ENCODE data around the gene CACNB2.

CACNB2 gene

DNA sequence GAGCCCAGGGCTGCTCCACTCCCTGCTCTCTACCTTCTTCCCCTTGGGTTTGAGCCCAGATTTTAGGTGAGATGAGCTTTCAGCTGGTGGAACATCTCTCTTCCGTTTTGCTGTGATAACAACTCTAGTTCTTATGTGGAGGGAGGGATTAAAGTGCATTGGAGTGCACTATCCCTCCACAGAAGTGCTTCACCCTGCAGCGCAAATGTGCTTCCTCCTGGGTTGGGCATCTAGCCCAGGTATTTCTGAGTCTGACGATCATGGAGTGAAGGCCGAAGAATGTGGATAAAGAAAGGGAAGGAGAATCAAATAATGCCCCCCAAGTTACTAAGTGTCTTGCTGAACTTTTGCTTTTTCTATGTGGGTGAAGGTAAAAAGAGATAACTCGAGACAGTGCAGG lies 157.4 kb downstream of the CACNB2 start:
- DNase-seq: no peak

DNA sequence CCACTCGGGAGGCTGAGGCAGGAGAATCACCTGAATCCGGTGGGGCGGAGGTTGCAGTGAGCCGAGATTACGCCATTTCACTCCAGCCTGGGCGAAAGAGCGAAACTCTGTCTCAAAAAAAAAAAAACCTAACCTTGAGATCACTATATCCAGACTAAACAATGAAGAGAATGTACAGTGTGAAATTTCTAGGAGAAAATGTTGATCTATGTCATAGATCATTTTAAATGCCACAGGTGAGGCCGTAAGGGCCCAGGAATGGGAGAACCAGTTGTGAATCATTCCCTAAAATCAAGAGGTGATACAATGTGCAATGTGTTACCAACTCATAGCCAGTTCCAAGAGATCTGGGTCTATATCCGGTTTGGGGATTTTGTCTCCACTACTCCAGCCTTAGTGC lies 158.0 kb downstream of the CACNB2 start:
- no peak for DNase-seq

DNA sequence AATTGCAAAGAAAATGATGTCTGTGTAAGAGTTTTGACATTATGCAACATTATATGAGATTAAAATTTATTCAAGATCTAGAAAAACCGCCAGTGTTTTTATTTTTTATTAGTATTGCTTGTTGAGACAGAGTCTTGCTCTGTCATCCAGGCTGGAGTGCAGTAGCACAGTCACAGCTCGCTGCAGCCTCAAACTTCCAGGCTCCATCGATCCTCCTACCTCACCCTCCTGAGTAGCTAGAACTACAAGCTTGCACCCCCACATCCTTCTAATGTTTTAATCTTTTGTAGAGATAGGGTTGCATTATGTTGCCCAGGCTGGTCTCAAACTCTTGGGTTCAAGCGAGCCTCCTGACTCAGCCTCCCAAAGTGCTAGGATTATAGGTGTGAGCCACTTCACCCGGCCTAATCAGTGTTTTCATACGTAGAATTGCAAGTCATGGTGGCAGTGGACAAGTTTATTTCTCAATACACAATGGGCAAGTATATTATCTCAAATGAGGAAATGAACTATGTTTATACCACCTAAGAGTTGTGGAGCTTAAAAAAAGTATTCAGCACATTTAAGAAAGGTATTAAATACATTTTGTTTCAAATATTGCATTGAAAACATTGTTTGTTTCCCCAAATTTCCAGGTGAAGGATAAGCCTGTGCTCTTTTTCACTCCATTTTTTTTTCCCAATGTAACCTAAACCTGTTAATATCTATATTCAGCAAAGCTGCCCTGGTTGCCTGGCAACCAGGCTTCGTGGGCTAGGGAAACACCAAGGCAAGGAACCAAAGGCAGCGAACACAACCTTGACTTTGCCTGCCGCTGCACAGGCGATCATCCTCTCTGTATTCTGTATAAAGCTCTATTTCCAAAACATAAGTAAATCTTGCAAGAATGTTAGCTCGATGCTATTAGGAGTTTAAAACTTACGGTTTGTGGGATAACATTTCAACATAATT lies 163.9 kb downstream of the CACNB2 start:
- no peak for DNase-seq

DNA sequence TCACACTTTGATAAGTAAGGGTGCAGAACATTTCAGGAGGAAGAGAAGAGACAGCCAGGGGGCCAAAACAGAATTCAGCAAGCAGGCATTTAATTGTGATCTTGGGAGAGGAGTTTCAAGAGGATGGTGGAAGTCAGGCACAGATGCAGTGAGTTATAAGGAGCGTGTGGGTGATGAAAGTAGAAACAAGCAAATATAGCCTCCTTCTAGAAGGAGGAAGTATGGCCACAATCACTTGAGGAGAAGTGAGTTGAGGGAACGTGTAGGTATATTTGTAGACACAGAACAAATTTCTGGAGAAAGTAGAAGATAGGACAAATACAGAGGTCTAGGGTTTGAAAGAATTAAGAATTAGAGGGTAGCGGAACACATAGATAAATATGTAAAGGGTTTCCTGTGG lies 165.8 kb downstream of the CACNB2 start:
- DNase-seq: no peak

DNA sequence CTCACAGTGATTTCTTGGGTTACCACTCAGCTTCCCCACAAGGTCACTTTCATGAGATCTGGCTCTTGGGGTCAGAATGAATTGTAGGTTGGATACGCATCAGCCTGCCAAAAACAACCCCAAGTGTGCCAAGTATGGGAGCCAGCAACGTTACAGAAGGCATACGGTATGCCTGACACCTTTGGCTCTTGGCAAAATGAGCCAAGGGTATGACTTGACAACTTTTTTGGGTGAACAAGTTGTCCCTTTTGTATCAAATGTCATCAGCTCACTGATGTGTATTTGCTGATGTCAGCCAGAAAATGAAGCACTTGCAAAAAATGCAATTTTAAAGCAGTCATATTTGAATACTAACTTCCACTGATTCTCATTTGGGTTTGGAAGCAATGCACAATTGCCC lies 168.4 kb downstream of the CACNB2 start:
- DNase-seq: no peak

DNA sequence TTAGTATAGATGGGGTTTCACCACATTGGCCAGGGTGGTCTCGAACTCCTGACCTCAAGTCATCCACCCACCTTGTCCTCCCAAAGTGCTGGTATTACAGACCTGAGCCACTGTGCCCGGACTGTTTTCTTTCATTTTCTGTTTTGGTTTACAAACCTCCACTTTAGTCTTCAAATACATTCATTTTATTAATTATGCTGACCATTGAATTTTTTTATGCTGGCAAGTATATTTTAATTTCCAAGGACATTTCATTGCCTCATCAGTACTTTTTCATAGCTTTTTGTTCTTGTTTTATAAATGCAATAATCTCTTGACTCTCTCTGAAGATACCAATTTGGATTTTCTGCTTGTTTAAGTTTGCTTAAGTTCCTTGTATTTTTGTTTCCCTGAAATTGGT lies 170.5 kb downstream of the CACNB2 start:
- DNase-seq: no peak

DNA sequence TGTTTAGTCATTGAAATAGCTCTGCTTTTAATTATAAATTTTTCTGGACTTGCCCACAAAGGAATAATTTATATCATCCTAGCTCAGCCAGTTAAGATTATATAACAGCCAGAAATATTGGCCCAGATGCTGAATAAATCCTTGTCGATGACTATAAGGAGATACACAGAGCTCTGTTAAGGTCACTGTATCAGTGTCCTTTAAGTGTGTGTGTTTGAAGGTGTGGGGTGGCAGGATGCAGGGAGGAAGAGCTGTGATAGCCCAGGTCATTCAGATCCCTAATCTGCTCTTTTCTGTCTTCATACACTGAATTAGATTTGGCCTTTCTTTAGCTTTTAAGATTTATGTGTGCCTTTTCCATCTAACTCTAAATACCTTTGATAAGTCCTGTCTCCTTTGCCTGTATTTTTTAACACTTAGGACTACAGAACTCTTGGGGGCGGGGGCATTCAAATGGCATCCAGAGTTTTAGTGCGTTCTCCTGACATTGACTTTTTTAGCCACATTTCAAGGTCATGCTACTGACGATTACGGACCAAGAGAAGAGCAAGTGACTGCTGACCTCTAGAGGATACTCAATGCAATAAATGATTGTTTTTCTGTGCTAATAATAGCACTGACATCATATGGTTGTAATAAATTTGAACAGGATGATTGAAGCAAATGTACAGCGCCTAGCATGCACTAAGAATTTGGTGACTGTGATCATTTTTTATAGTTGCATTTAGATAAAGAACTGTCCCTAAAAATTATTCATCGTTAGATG lies 172.3 kb downstream of the CACNB2 start:
- DNase-seq: peak; percentile 54

DNA sequence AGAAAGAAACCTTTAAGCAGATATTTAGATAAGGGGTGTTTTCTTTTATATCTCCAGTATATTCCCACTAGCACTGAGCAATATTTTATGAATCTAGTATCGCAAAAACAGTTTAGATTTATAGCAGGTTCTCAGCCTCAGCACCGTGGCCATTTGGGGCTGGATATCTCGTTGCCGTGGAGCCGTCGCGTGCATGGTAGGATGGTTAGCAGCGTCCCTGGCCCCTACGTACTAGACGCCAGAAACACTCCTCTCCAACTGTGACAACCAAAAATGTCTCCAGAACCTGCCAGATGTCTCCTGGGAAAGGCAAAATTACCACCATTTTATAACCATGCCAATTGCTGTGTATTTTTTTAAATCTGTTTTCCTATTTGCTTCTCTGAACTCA lies 172.9 kb downstream of the CACNB2 start:
- no peak for DNase-seq

DNA sequence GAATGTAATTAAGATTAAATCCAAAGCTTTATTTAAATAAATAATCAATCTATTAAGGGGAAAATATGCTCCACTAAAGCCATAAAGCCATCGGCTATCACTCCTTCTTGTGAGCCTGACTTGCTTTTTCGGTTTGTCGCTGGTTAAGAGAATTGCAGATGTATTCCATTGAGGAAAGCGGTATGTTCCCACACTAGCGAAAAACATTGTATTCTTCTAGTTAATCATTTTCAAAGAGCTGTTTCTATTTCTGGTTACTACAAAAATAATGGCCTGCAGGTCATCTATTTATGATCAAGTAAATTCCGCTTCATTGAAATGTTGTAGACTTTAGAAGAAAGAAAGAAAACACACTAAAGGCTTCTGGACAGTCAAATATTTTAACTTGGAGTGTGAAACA lies 173.4 kb downstream of the CACNB2 start:
- DNase-seq: no peak

DNA sequence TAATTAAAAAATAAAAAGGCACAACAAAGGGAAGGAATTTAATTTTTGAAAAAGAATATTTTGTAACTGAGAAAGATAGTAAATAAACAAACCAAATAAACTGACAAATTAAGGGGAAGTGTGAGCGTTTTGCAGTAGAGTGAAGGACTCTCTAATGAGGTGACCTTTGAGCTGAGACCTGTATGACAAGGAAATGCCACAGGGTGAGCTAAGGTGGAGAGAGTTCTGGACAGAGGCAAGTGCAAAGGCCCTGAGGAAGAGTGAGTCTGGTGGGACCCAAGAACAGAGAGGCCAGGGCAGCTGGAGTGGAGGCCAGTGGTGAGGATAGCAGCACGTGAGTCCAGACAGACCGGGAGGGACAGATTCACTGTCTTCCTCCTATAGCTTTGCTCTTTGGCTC lies 179.4 kb downstream of the CACNB2 start:
- no peak for DNase-seq

DNA sequence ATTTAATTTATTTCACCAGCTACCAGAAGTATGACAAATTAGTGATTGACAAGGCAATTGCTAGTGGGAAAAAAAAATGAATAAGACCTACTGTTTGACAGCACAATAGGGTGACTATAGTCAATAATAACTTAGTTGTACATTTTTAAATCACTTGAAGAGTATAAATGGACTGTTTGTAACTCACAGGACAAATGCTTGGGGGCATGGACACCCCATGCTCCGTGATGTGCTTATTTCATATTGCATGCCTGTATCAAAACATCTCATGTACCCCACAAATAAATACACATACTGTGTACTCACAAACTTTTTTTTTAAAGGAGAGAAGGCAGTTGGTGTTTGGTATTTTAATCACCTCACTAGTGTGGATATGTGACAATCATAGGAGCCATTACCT lies 181.1 kb downstream of the CACNB2 start:
- DNase-seq: no peak

DNA sequence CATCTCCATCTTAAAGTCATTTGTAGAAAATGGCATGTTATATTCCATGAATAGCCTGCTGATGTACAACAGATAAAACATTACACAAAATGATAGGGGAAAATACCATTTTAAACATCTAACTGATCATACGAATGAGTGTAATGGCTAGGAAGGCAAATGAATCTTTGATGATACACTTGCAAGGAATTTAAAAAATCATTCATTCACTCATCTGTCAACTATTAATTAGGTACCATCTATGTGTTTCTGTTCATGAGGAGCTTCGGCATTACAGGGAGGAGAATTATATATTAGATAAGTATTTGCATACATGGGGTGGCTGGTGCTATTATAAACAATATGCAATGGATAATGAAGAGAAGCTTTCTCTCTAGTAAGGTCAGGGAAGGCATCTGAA lies 183.7 kb downstream of the CACNB2 start:
- no peak for DNase-seq

DNA sequence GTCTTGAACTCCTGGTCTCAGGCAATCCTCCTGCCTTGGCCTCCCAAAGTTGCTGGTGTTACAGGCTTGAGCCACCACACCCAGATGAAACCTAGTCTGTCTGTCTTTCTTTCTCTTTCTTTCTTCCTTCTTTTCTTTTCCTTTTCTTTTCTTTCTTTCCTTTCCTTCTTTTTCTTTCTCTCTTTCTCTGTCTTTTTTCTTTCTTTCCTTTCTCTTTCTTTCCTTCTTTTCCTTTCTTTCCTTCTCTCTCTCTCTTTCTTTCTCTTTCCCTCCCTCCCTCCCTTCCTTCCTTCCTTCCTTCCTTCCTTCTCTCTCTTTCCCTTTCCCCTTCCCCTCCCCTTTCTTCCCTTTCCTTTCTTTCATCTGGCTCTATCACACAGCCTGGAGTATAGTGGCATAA lies 185.2 kb downstream of the CACNB2 start:
- no peak for DNase-seq

DNA sequence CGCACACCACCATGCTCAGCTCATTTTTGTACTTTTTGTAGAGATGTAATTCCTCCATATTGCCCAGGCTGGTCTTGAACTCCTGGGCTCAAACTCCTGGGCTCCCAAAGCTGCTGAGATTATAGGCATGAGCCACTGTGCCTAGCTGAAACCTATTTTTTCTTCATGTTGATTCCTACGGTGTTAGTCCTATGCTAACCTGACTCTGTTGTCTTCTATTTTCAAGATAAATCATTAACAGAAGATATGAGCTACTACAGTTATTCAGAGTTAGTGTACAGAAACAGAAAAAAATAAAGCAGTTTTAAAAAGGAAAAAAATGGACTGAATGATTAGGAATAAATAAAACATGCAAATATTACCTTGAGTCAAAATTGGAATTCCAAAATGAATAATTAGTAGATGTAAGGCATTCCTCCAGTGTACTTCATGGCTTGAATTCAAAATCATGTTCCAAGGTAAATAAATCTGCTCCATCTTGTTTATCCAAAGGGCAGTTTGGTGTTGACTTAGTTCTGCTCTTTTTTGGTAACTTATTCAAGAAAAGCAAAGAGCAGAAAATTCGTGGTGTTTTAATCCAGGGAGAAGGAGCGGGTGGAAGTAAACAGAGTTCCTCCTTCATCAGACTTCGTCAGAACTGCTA lies 185.8 kb downstream of the CACNB2 start:
- DNase-seq: no peak

DNA sequence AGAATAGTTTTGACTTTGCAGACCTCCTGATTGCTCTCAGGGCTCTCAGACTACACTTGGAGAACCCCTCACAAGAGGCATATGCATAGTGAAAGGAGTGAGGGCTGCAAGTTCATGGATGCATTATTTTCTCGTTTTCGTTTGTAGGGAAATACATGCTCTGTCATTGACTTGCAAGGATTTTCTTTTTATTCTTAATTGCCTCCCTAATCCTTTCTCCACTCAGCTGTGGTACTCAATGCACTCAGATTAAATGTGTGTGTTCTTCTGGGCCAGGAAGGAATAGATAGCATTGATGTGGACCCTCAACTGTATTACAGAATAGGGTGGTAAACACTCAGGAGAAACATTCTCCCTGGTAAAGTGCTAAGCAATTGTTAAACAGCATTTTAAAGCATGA lies 188.7 kb downstream of the CACNB2 start:
- no peak for DNase-seq

DNA sequence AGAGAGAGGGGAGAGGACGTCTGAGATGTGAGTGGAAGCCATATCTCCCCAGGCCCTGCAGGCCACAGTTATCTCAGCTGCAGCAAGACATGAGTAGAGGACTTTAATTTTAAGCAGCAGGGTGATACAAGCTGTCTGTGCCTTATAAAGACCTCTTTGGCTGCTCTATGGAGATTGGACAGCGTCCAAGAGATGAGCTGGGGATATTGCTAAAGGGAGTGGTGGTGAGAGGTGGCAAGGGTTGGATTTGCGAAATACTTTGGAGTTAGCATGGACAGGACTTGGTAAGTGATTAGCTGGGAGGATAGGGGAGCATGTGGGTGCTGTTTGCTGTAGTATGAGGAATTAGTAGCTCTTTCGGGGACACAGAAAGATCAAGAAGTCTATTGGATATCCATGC lies 191.8 kb downstream of the CACNB2 start:
- DNase-seq: no peak

DNA sequence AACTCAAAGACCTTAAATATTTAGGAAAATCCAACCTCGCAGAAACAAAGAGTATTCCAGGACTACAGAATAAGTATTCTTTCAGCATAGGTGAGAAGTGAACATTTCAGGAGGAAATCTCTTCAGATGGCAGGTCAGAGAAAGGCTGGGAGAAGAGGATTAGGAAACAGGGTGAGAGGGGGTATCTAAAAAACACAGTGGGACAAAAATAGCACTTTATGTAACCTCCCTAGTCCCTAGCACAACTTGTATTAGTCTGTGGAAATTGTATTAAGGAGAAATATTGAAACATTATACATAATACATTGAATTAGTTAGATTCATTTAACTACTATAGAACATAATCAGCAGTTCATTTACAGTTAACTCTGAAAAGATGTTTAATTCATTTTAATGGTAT lies 192.3 kb downstream of the CACNB2 start:
- DNase-seq: no peak

DNA sequence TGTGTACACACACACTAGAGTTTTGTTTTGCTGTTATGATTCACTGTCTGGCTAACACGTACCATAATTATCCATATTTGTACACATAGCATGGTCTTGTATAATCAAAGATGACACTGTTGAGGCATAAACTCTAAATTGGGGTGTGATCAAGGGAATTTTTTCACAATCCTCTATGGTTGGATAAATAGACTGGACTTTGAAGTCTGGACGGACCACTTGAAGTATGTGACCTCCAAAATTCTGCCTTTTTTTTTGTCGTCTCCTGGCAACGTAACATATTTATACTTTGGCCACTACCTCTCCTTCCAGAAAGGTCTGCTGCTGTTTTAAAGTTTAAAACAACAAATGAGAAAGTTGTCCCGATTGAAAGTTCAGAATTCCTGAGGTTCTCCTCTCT lies 193.4 kb downstream of the CACNB2 start:
- no peak for DNase-seq

DNA sequence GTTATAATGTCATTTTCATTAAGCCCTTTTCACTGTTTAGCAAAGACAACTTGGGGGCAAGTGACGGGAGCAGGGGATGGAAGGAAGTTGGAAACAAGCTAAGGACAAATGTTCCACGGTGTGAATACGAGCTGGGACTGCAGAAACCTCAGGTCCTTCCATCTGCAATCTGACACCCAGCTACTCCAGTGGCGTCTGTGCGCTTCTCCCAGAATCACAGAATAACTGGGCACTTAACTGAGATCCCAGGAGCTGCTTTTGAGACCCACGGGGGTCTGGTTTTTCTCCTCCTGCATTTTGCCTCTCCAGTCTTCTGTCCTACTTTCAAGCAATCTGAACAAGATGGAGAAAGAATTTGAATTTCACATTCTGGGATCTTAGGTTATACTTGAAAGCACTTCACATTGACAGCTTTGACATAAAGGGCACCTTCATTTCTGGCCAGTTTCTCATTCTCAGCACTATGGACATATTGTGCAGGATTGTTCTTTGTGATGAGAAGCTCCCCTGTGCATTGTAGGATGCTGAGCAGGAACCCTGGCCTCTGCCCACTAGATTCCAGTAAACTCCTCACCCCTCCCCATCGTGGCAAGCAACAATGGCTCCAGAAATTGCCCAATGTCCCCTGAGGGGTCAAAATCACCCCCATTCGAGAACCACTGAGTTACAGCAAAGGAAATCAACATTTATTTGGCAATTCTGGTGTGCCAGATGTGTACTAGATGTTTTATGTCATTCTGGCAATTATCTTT lies 194.1 kb downstream of the CACNB2 start:
- no peak for DNase-seq

DNA sequence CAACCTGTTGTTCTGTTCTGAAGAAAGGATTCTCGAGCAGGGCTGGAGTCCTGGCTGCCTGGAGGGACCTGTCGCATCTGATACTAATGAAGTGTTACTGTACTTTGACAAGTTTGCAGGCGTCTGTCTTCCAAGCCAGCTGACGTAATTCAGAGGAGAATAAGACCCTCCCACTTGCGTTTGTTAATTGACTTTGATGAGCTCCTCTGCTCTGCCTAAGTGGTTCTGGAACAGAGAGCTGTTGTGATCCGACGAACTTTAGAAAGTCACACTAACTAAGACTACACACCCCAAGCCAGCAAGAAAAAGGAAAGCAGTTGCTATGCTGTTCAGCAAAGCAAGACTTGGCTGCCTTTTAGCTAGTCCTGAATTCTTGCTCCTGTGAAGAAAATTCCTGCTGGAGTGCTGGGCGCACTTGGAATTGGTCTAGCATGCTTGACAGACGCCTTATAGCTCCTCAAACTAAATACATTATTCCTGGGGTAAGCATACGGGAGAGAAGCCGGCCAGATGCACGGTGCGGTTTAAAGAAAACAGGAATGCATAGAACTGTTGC lies 200.3 kb downstream of the CACNB2 start:
- DNase-seq: peak; percentile 19

DNA sequence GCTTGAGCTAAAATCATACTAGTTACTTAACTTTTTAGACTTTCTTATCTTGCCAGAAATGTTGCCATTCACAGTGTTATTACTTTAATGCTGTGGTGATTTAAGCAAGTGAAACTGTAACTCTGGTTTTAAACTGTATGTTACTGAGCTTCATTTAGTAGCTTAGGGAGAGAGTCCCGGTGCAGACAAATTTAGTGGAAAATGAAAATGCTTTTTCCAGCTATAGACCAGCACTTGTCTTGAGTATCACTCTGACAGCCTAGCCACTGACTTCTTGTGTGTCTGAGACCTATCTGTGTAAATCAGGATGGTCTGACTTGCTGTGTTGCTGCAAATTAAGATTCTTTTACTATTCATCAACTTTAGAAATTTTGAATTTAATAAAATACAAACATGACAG lies 200.8 kb downstream of the CACNB2 start:
- no peak for DNase-seq

DNA sequence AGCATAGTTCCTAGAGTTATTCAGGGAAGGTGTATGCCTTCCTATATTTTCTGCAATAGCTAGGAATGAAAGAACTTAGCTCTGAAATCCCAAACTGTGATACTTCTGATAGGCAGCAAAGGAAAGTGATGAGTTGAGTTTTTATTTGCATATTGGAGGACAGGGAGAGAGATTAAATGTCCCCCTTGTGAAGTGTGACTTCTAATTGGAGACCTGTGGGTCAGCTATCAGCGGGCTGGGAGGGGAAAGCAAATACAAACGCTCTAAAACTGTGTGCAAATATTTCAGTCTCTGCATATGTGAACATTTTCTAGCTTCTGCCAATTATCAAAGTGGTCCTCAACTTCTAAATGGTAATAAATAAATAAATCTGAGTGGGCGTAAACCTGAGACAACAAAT lies 203.3 kb downstream of the CACNB2 start:
- DNase-seq: no peak
